HCT116 (cell line): ENCODE data around the gene MIEN1. TPM values are rescaled to one million over a fixed set of nuclear protein-coding genes. Genes with fewer than 3 reads are reported as not detected.

ENCODE experiments used
- ATAC-seq: fragments of 200-7000 bp; cut with Tn5 transposase; 2 replicates; pipeline ENCODE4 v1.9.1; 2020; ENCODE audit warnings: mild to moderate bottlenecking, moderate library complexity
- BruUV-seq: library from RNA; stranded (reverse); fragments of 400-500 nt; replicated peaks from 2 replicates; lab custom pipeline; 2021; lab: Mats Ljungman, UMichigan
- CTCF ChIA-PET: fragments of 300-600 bp; sonication (Branson Sonifier 250); formaldehyde crosslinking; loops from one replicate; lab custom pipeline; 2021; ENCODE audit warnings: antibody characterized with exemption; lab: Charles Lee
- POLR2A ChIA-PET: fragments of 300-600, 350-600 bp; sonication (Branson Sonifier 250); formaldehyde crosslinking; loops from one replicate; lab custom pipeline; 2021; ENCODE audit warnings: antibody characterized with exemption; lab: Charles Lee
- RAD21 ChIA-PET, 2 experiments: fragments of 300-600 bp; sonication (Branson Sonifier 250); formaldehyde crosslinking; loops; one replicate each; lab custom pipeline; 2023; ENCODE audit warnings: low total read pairs in 2 of 2; ENCODE audit not compliant: uncharacterized antibody in 2 of 2, unreplicated experiment in 2 of 2, low non-redundant PET in 1 of 2; lab: Charles Lee
- DNase-seq: peaks from one replicate; pipeline ENCODE4 v3.0.0-alpha.2; 2010; ENCODE audit warnings: low read depth, low spot score
- H2AFZ ChIP-seq: fragments of 200-600 bp; shearing (Covaris generic), sonication (generic); 2 replicates; pipeline ENCODE4 v1.6.1; 2017; ENCODE audit warnings: low read depth, mixed run types, mixed read lengths, antibody characterized with exemption, low read length; ENCODE audit not compliant: poor library complexity, severe bottlenecking
- H3K27ac ChIP-seq: 2 replicates; pipeline ENCODE4 v1.5.1; 2012; ENCODE audit warnings: low read depth, low read length
- H3K27me3 ChIP-seq: fragments of 200-600 bp; sonication (generic); 2 replicates; pipeline ENCODE4 v1.6.1; 2016; ENCODE audit warnings: mixed run types, low read length, mixed read lengths; ENCODE audit not compliant: insufficient read depth
- H3K36me3 ChIP-seq, 2 experiments: fragments of 200-500 bp in 1 of 2; fragments of 200-600 bp in 1 of 2; sonication (Bioruptor generic) in 1 of 2; sonication (generic) in 1 of 2; 2 replicates each; pipeline versions ENCODE4 v1.5.1 to v1.6.1; 2014 to 2016; ENCODE audit warnings: low read length in 2 of 2, inconsistent platforms in 1 of 2, mixed read lengths in 1 of 2, mixed run types in 1 of 2; ENCODE audit not compliant: insufficient read depth in 2 of 2, control insufficient read depth in 1 of 2
- H3K4me1 ChIP-seq, 2 experiments: fragments of 200-600 bp in 1 of 2; sonication (generic) in 1 of 2; 2 replicates each; pipeline versions ENCODE4 v1.5.1 to v1.6.1; 2012 to 2017; ENCODE audit warnings: low read length in 2 of 2, inconsistent platforms in 1 of 2, mild to moderate bottlenecking in 1 of 2, mixed read lengths in 1 of 2, mixed run types in 1 of 2, moderate library complexity in 1 of 2; ENCODE audit not compliant: insufficient read depth in 2 of 2, control insufficient read depth in 1 of 2
- H3K4me2 ChIP-seq: fragments of 200-600 bp; sonication (generic); 2 replicates; pipeline ENCODE4 v1.6.1; 2017; ENCODE audit warnings: mixed run types, low read length, mixed read lengths
- H3K4me3 ChIP-seq, 2 experiments: fragments of 200-600 bp in 1 of 2; sonication (generic) in 1 of 2; replicated peaks in 1 of 2; 2 replicates each; pipeline ENCODE4 v1.5.1; 2011 to 2016; ENCODE audit warnings: low read length in 2 of 2, control low read depth in 1 of 2, low read depth in 1 of 2, mild to moderate bottlenecking in 1 of 2, mixed read lengths in 1 of 2, mixed run types in 1 of 2
- H3K79me2 ChIP-seq: fragments of 200-600 bp; sonication (generic); 2 replicates; pipeline ENCODE4 v1.6.1; 2017; ENCODE audit warnings: mild to moderate bottlenecking, mixed run types, low read length, moderate library complexity, mixed read lengths; ENCODE audit not compliant: insufficient read depth
- H3K9ac ChIP-seq: fragments of 200-600 bp; sonication (generic); 2 replicates; pipeline ENCODE4 v1.6.1; 2016; ENCODE audit warnings: low read length, mixed read lengths
- H3K9me2 ChIP-seq: fragments of 200-600 bp; sonication (generic), shearing (Covaris generic); 2 replicates; pipeline ENCODE4 v1.6.1; 2017; ENCODE audit warnings: mixed run types, mild to moderate bottlenecking, moderate library complexity; ENCODE audit not compliant: insufficient read depth
- H3K9me3 ChIP-seq, 2 experiments: fragments of 200-500 bp in 1 of 2; fragments of 200-600 bp in 1 of 2; sonication (Bioruptor generic) in 1 of 2; sonication (generic) in 1 of 2; 2 replicates each; pipeline ENCODE4 v1.6.1; 2014 to 2017; ENCODE audit warnings: low read length in 2 of 2, mixed read lengths in 2 of 2, inconsistent platforms in 1 of 2, low read depth in 1 of 2, mild to moderate bottlenecking in 1 of 2, mixed run types in 1 of 2, moderate library complexity in 1 of 2; ENCODE audit not compliant: control insufficient read depth in 1 of 2, insufficient read depth in 1 of 2
- H4K20me1 ChIP-seq: fragments of 200-600 bp; sonication (generic), shearing (Covaris generic); 2 replicates; pipeline ENCODE4 v1.6.1; 2017; ENCODE audit warnings: mixed run types, mild to moderate bottlenecking, moderate library complexity; ENCODE audit not compliant: insufficient read depth
- CEBPB ChIP-seq: IDR thresholded peaks from 2 replicates; pipeline ENCODE4 v1.6.1; 2012; ENCODE audit warnings: low read depth
- EGR1 ChIP-seq: IDR thresholded peaks from 2 replicates; pipeline ENCODE4 v1.6.1; 2012; ENCODE audit warnings: low read depth
- ELF1 ChIP-seq: IDR thresholded peaks from 2 replicates; pipeline ENCODE4 v1.6.1; 2012; ENCODE audit warnings: low read depth, borderline replicate concordance
- EZH2 ChIP-seq: fragments of 200-600 bp; sonication (generic); IDR thresholded peaks from 2 replicates; pipeline ENCODE4 v1.6.1; 2017; ENCODE audit warnings: antibody characterized with exemption, mixed run types
- EZH2phosphoT487 ChIP-seq: fragments of 200-600 bp; IDR thresholded peaks from 2 replicates; pipeline ENCODE4 v1.6.1; 2018; ENCODE audit warnings: antibody characterized with exemption, borderline replicate concordance
- FOSL1 ChIP-seq: IDR thresholded peaks from 2 replicates; pipeline ENCODE4 v1.6.1; 2012; ENCODE audit warnings: low read depth
- JUND ChIP-seq: IDR thresholded peaks from 2 replicates; pipeline ENCODE4 v1.6.1; 2012
- POLR2AphosphoS5 ChIP-seq: IDR thresholded peaks from 2 replicates; pipeline ENCODE4 v1.6.1; 2011; ENCODE audit warnings: mild to moderate bottlenecking, low read depth, low read length, moderate library complexity
- RAD21 ChIP-seq: IDR thresholded peaks from 2 replicates; pipeline ENCODE4 v1.6.1; 2012; ENCODE audit warnings: low read depth, mild to moderate bottlenecking
- SIN3A ChIP-seq: IDR thresholded peaks from 2 replicates; pipeline ENCODE4 v1.6.1; 2012; ENCODE audit warnings: low read depth
- SRF ChIP-seq: IDR thresholded peaks from 2 replicates; pipeline ENCODE4 v1.6.1; 2012; ENCODE audit warnings: low read depth
- YY1 ChIP-seq: IDR thresholded peaks from 2 replicates; pipeline ENCODE4 v1.6.1; 2011; ENCODE audit warnings: low read length, low read depth, moderate library complexity, mild to moderate bottlenecking; ENCODE audit not compliant: insufficient replicate concordance; ENCODE audit errors: extremely low read depth
- ZNF274 ChIP-seq: fragments of 200-500 bp; sonication (Bioruptor generic); IDR thresholded peaks from 2 replicates; pipeline ENCODE4 v1.6.1; 2014; ENCODE audit warnings: mild to moderate bottlenecking, low read depth, low read length, inconsistent platforms
- intact Hi-C: fragments of 100-400 bp; cut with micrococcal nuclease; formaldehyde crosslinking; loops from 2 replicates; pipeline ENCODE4 v1.10.0; 2022
- total RNA-seq: library from RNA; stranded (reverse); gene quantifications from one replicate; pipeline ENCODE4 v1.2.1, GENCODE V29; 2021; ENCODE audit not compliant: unreplicated experiment
- TF ChIP-seq, protein P1 (sequence below): IDR thresholded peaks from 2 replicates; pipeline ENCODE4 v1.6.1; 2012
- TF ChIP-seq, protein P2 (sequence below), 3 experiments: fragments of 200-600 bp in 1 of 3; sonication (generic) in 1 of 3; IDR thresholded peaks in 2 of 3; conservative IDR thresholded peaks in 1 of 3; 2 replicates each; pipeline ENCODE4 v1.5.1; 2012 to 2017; ENCODE audit warnings: low read depth in 2 of 3, low read length in 2 of 3, antibody characterized with exemption in 1 of 3, borderline replicate concordance in 1 of 3, control low read depth in 1 of 3, mild to moderate bottlenecking in 1 of 3, mixed read lengths in 1 of 3, mixed run types in 1 of 3, moderate library complexity in 1 of 3; ENCODE audit not compliant: insufficient read depth in 1 of 3
- TF ChIP-seq, protein P3 (sequence below): IDR thresholded peaks from 2 replicates; pipeline ENCODE4 v1.6.1; 2012; ENCODE audit warnings: low read depth

Gene MIEN1
- total RNA-seq, 1 experiment from 2014 or later: 73.9 TPM

DNA sequence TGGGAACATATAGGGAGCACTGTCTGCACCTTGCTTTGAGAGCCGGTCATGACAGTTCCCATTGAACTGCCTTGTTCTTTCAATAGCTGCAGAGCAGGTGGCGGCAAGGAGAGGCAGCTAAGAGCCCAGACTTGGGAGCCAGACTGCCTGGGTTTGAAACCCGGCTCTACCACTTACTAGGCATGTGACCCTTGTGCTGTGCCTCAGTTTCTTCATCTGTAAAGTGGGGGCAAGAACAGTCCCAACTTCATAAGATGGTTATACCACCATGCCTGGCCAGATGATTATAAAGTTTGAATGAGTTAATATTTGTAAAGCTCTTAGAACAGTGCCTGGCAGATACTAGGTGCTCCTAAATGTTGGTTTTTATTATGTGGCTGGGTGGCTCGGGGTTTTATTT lies 16.1 kb downstream of the MIEN1 start:
- intact Hi-C loops: no loop called here
- Histone ChIP-seq H3K9me2 (no peaks in the 10 kb centered on the region), H3K9me3 (no peaks in the 10 kb centered on the region), H3K27ac (no peak overlapping the region), H3K4me1 (no peaks in the 10 kb centered on the region), H3K79me2 (no peaks in the 10 kb centered on the region), H3K36me3 (peaks cover 4 to 30% of the 10 kb centered on the region in 2 experiments; a peak in 3 of 4 replicates), H2AFZ (no peak overlapping the region), H3K9ac (no peak overlapping the region), H3K4me2 (no peak overlapping the region), H3K27me3 (no peaks in the 10 kb centered on the region), H3K4me3 (no peak overlapping the region), H4K20me1 (no peaks in the 10 kb centered on the region)
- no peak for TF ChIP-seq ZNF274
- TF ChIP-seq SRF: no peak
- TF ChIP-seq RAD21: no peak
- no peak for TF ChIP-seq YY1
- no peak for TF ChIP-seq CEBPB
- no peak for TF ChIP-seq EZH2phosphoT487
- TF ChIP-seq, protein P1, sequence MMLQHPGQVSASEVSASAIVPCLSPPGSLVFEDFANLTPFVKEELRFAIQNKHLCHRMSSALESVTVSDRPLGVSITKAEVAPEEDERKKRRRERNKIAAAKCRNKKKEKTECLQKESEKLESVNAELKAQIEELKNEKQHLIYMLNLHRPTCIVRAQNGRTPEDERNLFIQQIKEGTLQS: no peak
- TF ChIP-seq EGR1: no peak
- TF ChIP-seq POLR2AphosphoS5: no peak
- no peak for TF ChIP-seq ELF1
- BruUV-seq: no TSS peak
- ATAC-seq: no peak
- ChIA-PET CTCF (interaction anchor here (2.1 kb wide), 1 partner anchor 15 kb away, joined by 4 read pairs; no protein-coding TSS in a partner anchor), POLR2A (no interaction called here), RAD21 (no interaction called here)
- DNase-seq: no peak

DNA sequence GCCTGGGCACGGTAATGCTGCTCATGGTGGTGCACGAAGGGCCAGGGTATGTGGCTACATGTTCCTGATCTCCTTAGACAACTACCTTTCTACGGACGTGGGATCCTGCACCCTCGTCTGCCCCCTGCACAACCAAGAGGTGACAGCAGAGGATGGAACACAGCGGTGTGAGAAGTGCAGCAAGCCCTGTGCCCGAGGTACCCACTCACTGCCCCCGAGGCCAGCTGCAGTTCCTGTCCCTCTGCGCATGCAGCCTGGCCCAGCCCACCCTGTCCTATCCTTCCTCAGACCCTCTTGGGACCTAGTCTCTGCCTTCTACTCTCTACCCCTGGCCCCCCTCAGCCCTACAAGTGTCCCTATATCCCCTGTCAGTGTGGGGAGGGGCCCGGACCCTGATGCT lies 18.5 kb downstream of the MIEN1 start:
- H3K9me2 ChIP-seq: no peaks in the 10 kb centered on the region
- H3K36me3 ChIP-seq: peaks cover 4 to 32% of the 10 kb centered on the region in 2 experiments; a peak in 3 of 4 replicates
- no peak for DNase-seq
- no TSS peak for BruUV-seq
- H3K9ac ChIP-seq: no peak overlapping the region
- ChIA-PET POLR2A (no interaction called here), CTCF (no interaction called here)
- H3K4me3 ChIP-seq: no peak overlapping the region
- TF ChIP-seq SIN3A: no peak
- TF ChIP-seq FOSL1: no peak
- no peak for TF ChIP-seq JUND
- TF ChIP-seq EZH2: no peak
- no peak for TF ChIP-seq CEBPB
- no peak for TF ChIP-seq YY1
- TF ChIP-seq, protein P2, sequence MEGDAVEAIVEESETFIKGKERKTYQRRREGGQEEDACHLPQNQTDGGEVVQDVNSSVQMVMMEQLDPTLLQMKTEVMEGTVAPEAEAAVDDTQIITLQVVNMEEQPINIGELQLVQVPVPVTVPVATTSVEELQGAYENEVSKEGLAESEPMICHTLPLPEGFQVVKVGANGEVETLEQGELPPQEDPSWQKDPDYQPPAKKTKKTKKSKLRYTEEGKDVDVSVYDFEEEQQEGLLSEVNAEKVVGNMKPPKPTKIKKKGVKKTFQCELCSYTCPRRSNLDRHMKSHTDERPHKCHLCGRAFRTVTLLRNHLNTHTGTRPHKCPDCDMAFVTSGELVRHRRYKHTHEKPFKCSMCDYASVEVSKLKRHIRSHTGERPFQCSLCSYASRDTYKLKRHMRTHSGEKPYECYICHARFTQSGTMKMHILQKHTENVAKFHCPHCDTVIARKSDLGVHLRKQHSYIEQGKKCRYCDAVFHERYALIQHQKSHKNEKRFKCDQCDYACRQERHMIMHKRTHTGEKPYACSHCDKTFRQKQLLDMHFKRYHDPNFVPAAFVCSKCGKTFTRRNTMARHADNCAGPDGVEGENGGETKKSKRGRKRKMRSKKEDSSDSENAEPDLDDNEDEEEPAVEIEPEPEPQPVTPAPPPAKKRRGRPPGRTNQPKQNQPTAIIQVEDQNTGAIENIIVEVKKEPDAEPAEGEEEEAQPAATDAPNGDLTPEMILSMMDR (IDR thresholded peaks at IDR 0.05 in 2 of 3, conservative IDR thresholded peaks at IDR 0.05 in 1 of 3; ENCODE audit: borderline replicate concordance in 1 of 3, insufficient read depth in 1 of 3, low read depth in 2 of 3, low read length in 2 of 3): no peak
- TF ChIP-seq, protein P3, sequence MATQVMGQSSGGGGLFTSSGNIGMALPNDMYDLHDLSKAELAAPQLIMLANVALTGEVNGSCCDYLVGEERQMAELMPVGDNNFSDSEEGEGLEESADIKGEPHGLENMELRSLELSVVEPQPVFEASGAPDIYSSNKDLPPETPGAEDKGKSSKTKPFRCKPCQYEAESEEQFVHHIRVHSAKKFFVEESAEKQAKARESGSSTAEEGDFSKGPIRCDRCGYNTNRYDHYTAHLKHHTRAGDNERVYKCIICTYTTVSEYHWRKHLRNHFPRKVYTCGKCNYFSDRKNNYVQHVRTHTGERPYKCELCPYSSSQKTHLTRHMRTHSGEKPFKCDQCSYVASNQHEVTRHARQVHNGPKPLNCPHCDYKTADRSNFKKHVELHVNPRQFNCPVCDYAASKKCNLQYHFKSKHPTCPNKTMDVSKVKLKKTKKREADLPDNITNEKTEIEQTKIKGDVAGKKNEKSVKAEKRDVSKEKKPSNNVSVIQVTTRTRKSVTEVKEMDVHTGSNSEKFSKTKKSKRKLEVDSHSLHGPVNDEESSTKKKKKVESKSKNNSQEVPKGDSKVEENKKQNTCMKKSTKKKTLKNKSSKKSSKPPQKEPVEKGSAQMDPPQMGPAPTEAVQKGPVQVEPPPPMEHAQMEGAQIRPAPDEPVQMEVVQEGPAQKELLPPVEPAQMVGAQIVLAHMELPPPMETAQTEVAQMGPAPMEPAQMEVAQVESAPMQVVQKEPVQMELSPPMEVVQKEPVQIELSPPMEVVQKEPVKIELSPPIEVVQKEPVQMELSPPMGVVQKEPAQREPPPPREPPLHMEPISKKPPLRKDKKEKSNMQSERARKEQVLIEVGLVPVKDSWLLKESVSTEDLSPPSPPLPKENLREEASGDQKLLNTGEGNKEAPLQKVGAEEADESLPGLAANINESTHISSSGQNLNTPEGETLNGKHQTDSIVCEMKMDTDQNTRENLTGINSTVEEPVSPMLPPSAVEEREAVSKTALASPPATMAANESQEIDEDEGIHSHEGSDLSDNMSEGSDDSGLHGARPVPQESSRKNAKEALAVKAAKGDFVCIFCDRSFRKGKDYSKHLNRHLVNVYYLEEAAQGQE: no peak
- TF ChIP-seq ELF1: no peak
- TF ChIP-seq, all 23 proteins: peak for 0
- no peaks in the 10 kb centered on the region for H4K20me1 ChIP-seq
- H3K27ac ChIP-seq: no peak overlapping the region
- RAD21 ChIA-PET: no interaction called here
- no peak for ATAC-seq
- intact Hi-C loops: no loop called here
- H2AFZ ChIP-seq: no peak overlapping the region
- no peaks in the 10 kb centered on the region for H3K27me3 ChIP-seq
- no peaks in the 10 kb centered on the region for H3K9me3 ChIP-seq
- H3K4me1 ChIP-seq: peaks cover 3 to 4% of the 10 kb centered on the region in 2 experiments; a peak in 2 of 4 replicates
- no peaks in the 10 kb centered on the region for H3K79me2 ChIP-seq
- no peak overlapping the region for H3K4me2 ChIP-seq
